H1 (cell line): ENCODE data around the gene PDE1C. TPM values are rescaled to one million over a fixed set of nuclear protein-coding genes. Genes with fewer than 3 reads are reported as not detected.

ENCODE experiments used
- CTCF ChIA-PET: fragments of 300-600 bp; sonication (Branson Sonifier 250); formaldehyde crosslinking; loops from one replicate; lab custom pipeline; 2021; ENCODE audit not compliant: partially characterized antibody; lab: Charles Lee
- POLR2A ChIA-PET: fragments of 300-600 bp; sonication (Branson Sonifier 250); formaldehyde crosslinking; loops from one replicate; lab custom pipeline; 2021; ENCODE audit warnings: inconsistent platforms; ENCODE audit not compliant: partially characterized antibody; lab: Charles Lee
- DNase-seq, 2 experiments: peaks; one replicate each; pipeline versions ENCODE4 v3.0.0 to v3.0.0-alpha.2; 2010 to 2022; ENCODE audit warnings: low spot score in 2 of 2, low read depth in 1 of 2, mixed read lengths in 1 of 2
- FAIRE-seq: peaks from 2 replicates; lab custom pipeline; 2011; peaks lifted over from hg19 to GRCh38; lab: Jason Lieb, UNC
- H2AFZ ChIP-seq: 2 replicates; pipeline ENCODE4 v1.8.1; 2012; ENCODE audit warnings: low read length, inconsistent platforms
- H2AK5ac ChIP-seq: 2 replicates; pipeline ENCODE4 v1.6.1; 2013; ENCODE audit warnings: low read depth, low read length
- H2BK120ac ChIP-seq: replicated peaks from 2 replicates; pipeline ENCODE3; 2013; ENCODE audit warnings: low read depth, low read length, inconsistent platforms
- H2BK12ac ChIP-seq: 2 replicates; pipeline ENCODE4 v1.6.1; 2013; ENCODE audit warnings: low read depth, low read length
- H2BK15ac ChIP-seq: 2 replicates; pipeline ENCODE4 v1.6.1; 2013; ENCODE audit warnings: low read length
- H2BK20ac ChIP-seq: 2 replicates; pipeline ENCODE4 v1.6.1; 2013; ENCODE audit warnings: low read length
- H2BK5ac ChIP-seq: 2 replicates; pipeline ENCODE4 v1.6.1; 2013; ENCODE audit warnings: low read depth, low read length
- H3K14ac ChIP-seq: 2 replicates; pipeline ENCODE4 v1.6.1; 2013; ENCODE audit warnings: inconsistent platforms; ENCODE audit not compliant: insufficient read length
- H3K18ac ChIP-seq: 2 replicates; pipeline ENCODE4 v1.6.1; 2013; ENCODE audit warnings: low read length; ENCODE audit errors: extremely low read depth
- H3K23ac ChIP-seq: 2 replicates; pipeline ENCODE4 v1.6.1; 2013; ENCODE audit warnings: inconsistent platforms; ENCODE audit not compliant: insufficient read length
- H3K23me2 ChIP-seq: 2 replicates; pipeline ENCODE4 v1.6.1; 2013; ENCODE audit warnings: low read depth, low read length
- H3K27ac ChIP-seq: 2 replicates; pipeline ENCODE4 v1.6.1; 2011; ENCODE audit warnings: low read depth, low read length, inconsistent platforms
- H3K27me3 ChIP-seq, 4 experiments: replicated peaks in 1 of 4; 1 replicate in 1 of 4; 2 replicates in 3 of 4; pipeline versions ENCODE4 v1.6.1 to v1.8.1; 2011 to 2013; ENCODE audit warnings: low read length in 3 of 4, mild to moderate bottlenecking in 3 of 4, inconsistent platforms in 2 of 4, mixed read lengths in 2 of 4, moderate library complexity in 1 of 4; ENCODE audit not compliant: control insufficient read depth in 3 of 4, insufficient read depth in 3 of 4; ENCODE audit errors: extremely low read depth in 1 of 4
- H3K36me3 ChIP-seq, 4 experiments: 2 replicates each; pipeline versions ENCODE4 v1.6.1 to v1.8.1; 2011 to 2013; ENCODE audit warnings: mild to moderate bottlenecking in 4 of 4, low read length in 3 of 4, moderate library complexity in 2 of 4, control low read depth in 1 of 4, inconsistent platforms in 1 of 4; ENCODE audit not compliant: insufficient read depth in 4 of 4, control insufficient read depth in 2 of 4
- H3K4ac ChIP-seq: replicated peaks from 2 replicates; pipeline ENCODE3; 2013; ENCODE audit warnings: low read length, low read depth, mixed read lengths, inconsistent platforms; ENCODE audit not compliant: insufficient read length
- H3K4me1 ChIP-seq, 4 experiments: replicated peaks in 1 of 4; 1 replicate in 1 of 4; 2 replicates in 3 of 4; pipeline versions ENCODE4 v1.6.1 to v1.8.1; 2011 to 2013; ENCODE audit warnings: low read length in 3 of 4, inconsistent platforms in 2 of 4, mixed read lengths in 1 of 4; ENCODE audit not compliant: insufficient read depth in 4 of 4, control insufficient read depth in 3 of 4
- H3K4me2 ChIP-seq, 2 experiments: 2 replicates each; pipeline versions ENCODE4 v1.6.1 to v1.8.1; 2011 to 2013; ENCODE audit warnings: low read depth in 2 of 2, low read length in 2 of 2, control low read depth in 1 of 2, inconsistent platforms in 1 of 2, mild to moderate bottlenecking in 1 of 2; ENCODE audit not compliant: insufficient read depth in 1 of 2
- H3K4me3 ChIP-seq, 4 experiments: fragments of 200-600, 300-600 bp in 1 of 4; sonication (generic), shearing (Covaris generic), sonication (Bioruptor Twin) in 1 of 4; 2 replicates each; pipeline versions ENCODE4 v1.5.1 to v1.8.1; 2011 to 2016; ENCODE audit warnings: low read length in 4 of 4, low read depth in 3 of 4, control low read depth in 2 of 4, inconsistent platforms in 2 of 4, mild to moderate bottlenecking in 2 of 4, mixed read lengths in 1 of 4, moderate library complexity in 1 of 4; ENCODE audit not compliant: insufficient read depth in 2 of 4; ENCODE audit errors: extremely low read depth in 1 of 4
- H3K56ac ChIP-seq: replicated peaks from 2 replicates; pipeline ENCODE3; 2013; ENCODE audit warnings: low read depth, mild to moderate bottlenecking, mixed read lengths, low read length, inconsistent platforms; ENCODE audit not compliant: insufficient read length
- H3K79me1 ChIP-seq: 2 replicates; pipeline ENCODE4 v1.6.1; 2013; ENCODE audit warnings: low read depth, low read length, control low read depth
- H3K79me2 ChIP-seq, 2 experiments: 2 replicates each; pipeline versions ENCODE4 v1.6.1 to v1.8.1; 2012 to 2013; ENCODE audit warnings: low read length in 2 of 2, mild to moderate bottlenecking in 2 of 2, inconsistent platforms in 1 of 2; ENCODE audit not compliant: insufficient read depth in 2 of 2, control insufficient read depth in 1 of 2
- H3K9ac ChIP-seq, 4 experiments: replicated peaks in 1 of 4; 1 replicate in 1 of 4; 2 replicates in 3 of 4; pipeline versions ENCODE4 v1.6.1 to v1.8.1; 2011 to 2013; ENCODE audit warnings: low read depth in 3 of 4, low read length in 3 of 4, control low read depth in 2 of 4, mild to moderate bottlenecking in 2 of 4, moderate library complexity in 2 of 4, inconsistent platforms in 1 of 4; ENCODE audit errors: extremely low read depth in 1 of 4
- H3K9me3 ChIP-seq, 2 experiments: 2 replicates each; pipeline versions ENCODE4 v1.6.1 to v1.8.1; 2012 to 2013; ENCODE audit warnings: mild to moderate bottlenecking in 2 of 2, moderate library complexity in 2 of 2, control low read depth in 1 of 2, inconsistent platforms in 1 of 2, low read depth in 1 of 2, low read length in 1 of 2, mixed read lengths in 1 of 2; ENCODE audit not compliant: insufficient read depth in 2 of 2
- H4K20me1 ChIP-seq, 2 experiments: replicated peaks in 1 of 2; 2 replicates each; pipeline versions ENCODE3 to v1.8.1; 2011 to 2013; ENCODE audit warnings: inconsistent platforms in 2 of 2, low read length in 2 of 2, mild to moderate bottlenecking in 1 of 2; ENCODE audit not compliant: insufficient read depth in 2 of 2, control insufficient read depth in 1 of 2
- H4K5ac ChIP-seq: 2 replicates; pipeline ENCODE4 v1.6.1; 2013; ENCODE audit warnings: low read length, low read depth, mixed read lengths, inconsistent platforms; ENCODE audit not compliant: insufficient read length
- H4K8ac ChIP-seq: 2 replicates; pipeline ENCODE4 v1.8.0; 2013; ENCODE audit warnings: mild to moderate bottlenecking, moderate library complexity, low read length, inconsistent platforms; ENCODE audit not compliant: insufficient read depth; ENCODE audit errors: extremely low read depth
- H4K91ac ChIP-seq: replicated peaks from 2 replicates; pipeline ENCODE3; 2013; ENCODE audit warnings: low read length, mixed read lengths, inconsistent platforms; ENCODE audit not compliant: insufficient read length
- NRF1 ChIP-seq: IDR thresholded peaks from 2 replicates; pipeline ENCODE4 v1.6.1; 2011; ENCODE audit warnings: mild to moderate bottlenecking, low read depth, low read length, improper control_type of control experiment
- polyA plus RNA-seq, 7 experiments: library from polyadenylated mRNA; depleted of rRNA in 3 of 7; stranded (reverse) in 5 of 7; unstranded in 2 of 7; fragments of >200 nt in 5 of 7; fragments of 200-250 nt in 2 of 7; gene quantifications; 1 replicate in 5 of 7; 2 replicates in 1 of 7; 4 replicates in 1 of 7; pipeline versions ENCODE4 v1.2.1 to v1.2.3, GENCODE V29; 2011 to 2013; ENCODE audit warnings: missing spikeins in 2 of 7, mixed read lengths in 2 of 7
- total RNA-seq: library from RNA; stranded (reverse); fragmentation: NEBNext Ultra II Directional; extraction: Animal tissue kit (Norgen Biotek cat#: 25700); gene quantifications from 2 replicates; pipeline ENCODE4 v1.2.1, GENCODE V29; 2021

Gene PDE1C
- total and polyA plus RNA-seq, 2 of the 8 experiments (the other 6 are each of a cell fraction or from before 2014, with no cell fraction given) = 0.11 to 1.1 TPM

DNA sequence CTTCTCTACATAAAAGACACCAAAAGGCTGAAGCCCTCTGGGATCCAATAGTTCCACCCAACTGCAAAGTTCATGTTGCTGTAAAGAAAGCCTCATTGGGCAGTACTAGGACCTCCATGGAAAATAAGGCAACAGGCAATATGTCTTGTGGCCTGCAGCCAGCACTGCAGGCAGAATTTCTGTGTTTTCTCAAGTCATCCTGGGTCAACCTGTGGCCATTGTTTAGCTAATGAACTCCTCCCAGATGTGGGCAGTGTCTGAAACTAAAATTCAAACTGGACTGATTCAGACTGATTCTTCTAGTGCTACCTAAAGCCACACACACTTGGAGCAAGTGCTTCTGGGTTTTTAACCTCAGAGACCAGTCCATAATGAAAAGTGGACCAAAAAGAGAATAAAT lies 241.7 kb downstream of the PDE1C start:
- FAIRE-seq = no peak
- H4K5ac ChIP-seq = no peak overlapping the region
- no peaks in the 10 kb centered on the region for H4K20me1 ChIP-seq
- ChIA-PET CTCF (interaction anchor here (1.5 to 4.2 kb wide), 3 partner anchors 10 to 13 kb away, joined by 4 to 17 read pairs (median 6); no protein-coding TSS in a partner anchor), POLR2A (no interaction called here)
- DNase-seq = no peak
- no peak overlapping the region for H3K4ac ChIP-seq
- H3K4me2 ChIP-seq = no peak overlapping the region
- no peak overlapping the region for H2AK5ac ChIP-seq
- H3K14ac ChIP-seq = no peak overlapping the region
- H3K4me1 ChIP-seq = peaks cover 0 to 5% (median 0%) of the 10 kb centered on the region in 4 experiments; a peak in 1 of 7 replicates
- H3K27me3 ChIP-seq = no peaks in the 10 kb centered on the region
- no peak overlapping the region for H3K56ac ChIP-seq
- no peak overlapping the region for H3K4me3 ChIP-seq
- H2BK5ac ChIP-seq = no peak overlapping the region
- no peak for TF ChIP-seq NRF1
- TF ChIP-seq, all 59 proteins: peak for 0
- Histone ChIP-seq H4K91ac (no peak overlapping the region), H3K36me3 (no peaks in the 10 kb centered on the region), H2AFZ (no peak overlapping the region), H3K9ac (no peak overlapping the region), H3K18ac (no peak overlapping the region), H2BK20ac (no peak overlapping the region), H2BK120ac (no peak overlapping the region), H3K27ac (no peak overlapping the region), H3K79me1 (no peaks in the 10 kb centered on the region), H3K23me2 (no peaks in the 10 kb centered on the region; the same call in 1 of the 2 replicates), H3K9me3 (no peaks in the 10 kb centered on the region), H4K8ac (no peak overlapping the region), H3K23ac (no peak overlapping the region), H2BK15ac (no peak overlapping the region), H2BK12ac (no peak overlapping the region), H3K79me2 (no peaks in the 10 kb centered on the region)
